Right lobe of liver (tissue), 4 donors: ENCODE results near the gene TLX2.

ENCODE experiments used
- POLR2A ChIP-seq: fragments of 450-650 bp; IDR thresholded peaks from one replicate; pipeline ENCODE4 v1.6.1; 2017; ENCODE audit warnings: antibody characterized with exemption, mild to moderate bottlenecking
- TF ChIP-seq, protein P1 (sequence below), 4 donors: fragments of 200-600 bp in 3 of 4; fragments of 450-650 bp in 1 of 4; IDR thresholded peaks; one replicate each; pipeline versions ENCODE4 v1.5.1 to v1.8.0; 2016 to 2022; ENCODE audit warnings: antibody characterized with exemption in 4 of 4, mild to moderate bottlenecking in 2 of 4
- donor health status: DM: no; HTN: no; CAD: no.
- donor health status: DM: no; HTN: no; CAD: no.
- donor health status: DM: no; HTN: yes; CAD: no.

DNA sequence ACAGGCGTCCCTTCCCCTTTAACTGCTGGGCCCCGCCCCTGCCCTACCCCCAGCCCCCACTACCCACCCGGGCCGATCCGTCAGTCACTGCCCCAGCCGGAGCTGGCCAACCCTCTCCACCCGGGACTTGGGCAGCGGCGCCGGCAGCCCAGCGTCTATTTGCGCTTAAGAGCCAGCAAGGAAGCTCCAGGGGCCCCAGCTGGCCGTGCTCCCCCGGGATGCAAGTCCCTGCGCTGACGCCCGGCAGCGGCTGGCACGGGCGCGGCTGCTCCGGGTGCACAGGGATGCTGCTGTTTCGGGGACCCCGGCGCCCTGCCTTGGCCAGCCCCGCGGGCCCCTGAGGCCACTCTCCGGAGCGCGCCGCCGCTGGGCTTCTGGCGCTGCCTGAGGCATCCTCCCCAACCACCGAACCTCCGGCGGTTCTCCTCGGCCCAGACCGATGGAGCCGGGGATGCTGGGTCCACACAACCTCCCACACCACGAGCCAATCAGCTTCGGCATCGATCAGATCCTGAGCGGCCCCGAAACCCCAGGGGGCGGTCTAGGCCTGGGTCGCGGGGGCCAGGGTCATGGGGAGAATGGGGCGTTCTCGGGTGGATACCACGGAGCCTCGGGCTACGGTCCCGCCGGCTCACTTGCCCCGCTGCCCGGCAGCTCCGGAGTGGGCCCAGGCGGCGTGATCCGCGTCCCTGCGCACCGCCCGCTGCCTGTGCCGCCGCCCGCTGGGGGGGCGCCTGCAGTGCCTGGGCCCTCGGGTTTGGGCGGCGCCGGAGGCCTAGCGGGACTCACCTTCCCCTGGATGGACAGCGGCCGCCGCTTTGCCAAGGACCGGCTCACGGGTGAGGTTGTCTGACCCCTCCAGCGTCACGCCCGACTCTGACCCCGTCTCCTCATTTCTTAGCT lies at the start of gene TLX2:
- TF ChIP-seq POLR2A, result no peak
- TF ChIP-seq, protein P1, sequence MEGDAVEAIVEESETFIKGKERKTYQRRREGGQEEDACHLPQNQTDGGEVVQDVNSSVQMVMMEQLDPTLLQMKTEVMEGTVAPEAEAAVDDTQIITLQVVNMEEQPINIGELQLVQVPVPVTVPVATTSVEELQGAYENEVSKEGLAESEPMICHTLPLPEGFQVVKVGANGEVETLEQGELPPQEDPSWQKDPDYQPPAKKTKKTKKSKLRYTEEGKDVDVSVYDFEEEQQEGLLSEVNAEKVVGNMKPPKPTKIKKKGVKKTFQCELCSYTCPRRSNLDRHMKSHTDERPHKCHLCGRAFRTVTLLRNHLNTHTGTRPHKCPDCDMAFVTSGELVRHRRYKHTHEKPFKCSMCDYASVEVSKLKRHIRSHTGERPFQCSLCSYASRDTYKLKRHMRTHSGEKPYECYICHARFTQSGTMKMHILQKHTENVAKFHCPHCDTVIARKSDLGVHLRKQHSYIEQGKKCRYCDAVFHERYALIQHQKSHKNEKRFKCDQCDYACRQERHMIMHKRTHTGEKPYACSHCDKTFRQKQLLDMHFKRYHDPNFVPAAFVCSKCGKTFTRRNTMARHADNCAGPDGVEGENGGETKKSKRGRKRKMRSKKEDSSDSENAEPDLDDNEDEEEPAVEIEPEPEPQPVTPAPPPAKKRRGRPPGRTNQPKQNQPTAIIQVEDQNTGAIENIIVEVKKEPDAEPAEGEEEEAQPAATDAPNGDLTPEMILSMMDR (IDR thresholded peaks at IDR 0.05), result no peak
